GM10248 (cell line): ENCODE results near the gene FAM222B.
"Not testable (repeated sequence)": the region's sequence is repeated elsewhere in the genome, so short reads cannot be mapped to it uniquely, and the experiment has no call there.

Experiments used
- CTCF ChIA-PET: fragments of 300-600 bp; sonication (Branson Sonifier 250); formaldehyde crosslinking; extraction: SDS; loops from one replicate; lab custom pipeline; 2021; ENCODE audit warnings: antibody characterized with exemption; lab: Yijun Ruan, JAX
- POLR2A ChIA-PET: fragments of 350-650 bp; sonication (Branson Sonifier 250); formaldehyde crosslinking; extraction: SDS; loops from one replicate; lab custom pipeline; 2020; ENCODE audit warnings: antibody characterized with exemption; lab: Yijun Ruan, JAX
- DNase-seq: peaks from one replicate; pipeline ENCODE4 v3.0.0; 2012; ENCODE audit errors: extremely low spot score
- TF ChIP-seq, protein P1 (sequence below): IDR thresholded peaks from 2 replicates; pipeline ENCODE4 v1.5.1; 2012; ENCODE audit warnings: mild to moderate bottlenecking, low read depth; ENCODE audit errors: extremely low read depth, missing control alignments, control extremely low read depth

The FAM222B gene

DNA sequence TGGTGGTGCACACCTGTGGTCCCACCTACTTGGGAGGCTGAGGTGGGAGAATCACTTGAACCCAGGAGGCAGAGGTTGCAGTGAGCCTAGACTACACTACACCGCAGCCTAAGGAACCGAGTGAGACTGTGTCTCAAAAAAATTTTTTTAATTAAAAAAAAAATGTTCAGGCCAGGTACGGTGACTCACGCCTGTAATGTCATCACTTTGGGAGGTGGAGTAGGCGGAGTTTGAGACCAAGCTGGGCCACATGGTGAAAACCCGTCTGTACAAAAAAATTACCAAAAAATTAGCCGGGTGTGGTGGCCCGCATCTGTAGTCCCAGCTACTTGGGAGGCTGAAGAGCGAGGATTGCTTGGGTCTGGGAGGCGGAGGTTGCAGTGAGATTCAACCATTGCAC is 3.6 kb upstream of the FAM222B start:
- DNase-seq = no peak
- TF ChIP-seq, protein P1, sequence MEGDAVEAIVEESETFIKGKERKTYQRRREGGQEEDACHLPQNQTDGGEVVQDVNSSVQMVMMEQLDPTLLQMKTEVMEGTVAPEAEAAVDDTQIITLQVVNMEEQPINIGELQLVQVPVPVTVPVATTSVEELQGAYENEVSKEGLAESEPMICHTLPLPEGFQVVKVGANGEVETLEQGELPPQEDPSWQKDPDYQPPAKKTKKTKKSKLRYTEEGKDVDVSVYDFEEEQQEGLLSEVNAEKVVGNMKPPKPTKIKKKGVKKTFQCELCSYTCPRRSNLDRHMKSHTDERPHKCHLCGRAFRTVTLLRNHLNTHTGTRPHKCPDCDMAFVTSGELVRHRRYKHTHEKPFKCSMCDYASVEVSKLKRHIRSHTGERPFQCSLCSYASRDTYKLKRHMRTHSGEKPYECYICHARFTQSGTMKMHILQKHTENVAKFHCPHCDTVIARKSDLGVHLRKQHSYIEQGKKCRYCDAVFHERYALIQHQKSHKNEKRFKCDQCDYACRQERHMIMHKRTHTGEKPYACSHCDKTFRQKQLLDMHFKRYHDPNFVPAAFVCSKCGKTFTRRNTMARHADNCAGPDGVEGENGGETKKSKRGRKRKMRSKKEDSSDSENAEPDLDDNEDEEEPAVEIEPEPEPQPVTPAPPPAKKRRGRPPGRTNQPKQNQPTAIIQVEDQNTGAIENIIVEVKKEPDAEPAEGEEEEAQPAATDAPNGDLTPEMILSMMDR = no peak
- ChIA-PET POLR2A (no interaction called here), CTCF (interaction anchor here (1.0 to 1.3 kb wide), 3 partner anchors 12 to 120 kb away, joined by 3 to 4 read pairs (median 4); partner anchors contain the start of gene TLCD1)

DNA sequence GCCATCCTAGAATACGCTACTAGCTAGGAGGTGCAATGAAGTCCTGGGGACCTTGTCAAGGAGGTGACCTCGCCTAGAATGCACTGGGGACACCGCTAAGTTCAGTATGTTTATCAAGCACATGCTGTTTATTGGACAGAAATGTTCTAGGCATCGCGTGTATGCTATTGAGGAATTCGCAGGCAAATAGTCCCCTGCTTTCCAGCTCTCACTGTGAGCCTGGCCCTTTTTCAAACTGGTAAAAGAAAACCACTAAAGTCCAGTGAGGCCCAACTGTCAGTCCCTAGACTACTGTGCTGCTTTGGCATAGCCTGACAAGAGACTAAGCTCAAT is 1.2 kb upstream of the FAM222B start:
- CTCF ChIA-PET = interaction anchor here (0.9 to 2.2 kb wide), 6 partner anchors 20 to 274 kb away, joined by 3 to 6 read pairs (median 4); partner anchors contain the start of gene DHRS13
- DNase-seq = no peak
- POLR2A ChIA-PET = no interaction called here
- TF ChIP-seq, protein P1 = no peak

DNA sequence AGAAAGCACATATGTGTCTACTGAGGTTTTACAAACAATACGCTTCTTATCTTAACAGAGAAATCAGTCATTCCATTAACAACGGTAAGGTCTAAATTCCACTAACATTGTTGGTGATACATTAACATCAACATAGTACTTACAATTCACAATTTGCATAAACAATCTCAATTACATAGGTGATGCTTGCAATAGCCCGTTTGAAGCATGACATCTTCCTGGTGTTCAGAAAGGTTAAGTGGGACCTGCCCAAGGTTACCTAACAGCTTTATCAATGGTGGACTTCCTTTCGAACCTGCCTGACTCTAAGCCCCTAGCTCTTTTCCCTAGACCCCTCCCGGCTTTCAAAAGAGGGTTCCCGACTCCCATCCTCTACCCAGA is 699 bp downstream of the FAM222B start:
- ChIA-PET CTCF (interaction anchor here (0.7 to 2.2 kb wide), 9 partner anchors 9 to 115 kb away, joined by 3 to 7 read pairs (median 5); partner anchors contain the start of gene TLCD1), POLR2A (interaction anchor here (0.7 to 1.2 kb wide), 3 partner anchors 114 to 611 kb away, joined by 3 read pairs; partner anchors contain the start of genes SDF2 and SUPT6H)
- no peak for DNase-seq
- TF ChIP-seq, protein P1 = no peak

DNA sequence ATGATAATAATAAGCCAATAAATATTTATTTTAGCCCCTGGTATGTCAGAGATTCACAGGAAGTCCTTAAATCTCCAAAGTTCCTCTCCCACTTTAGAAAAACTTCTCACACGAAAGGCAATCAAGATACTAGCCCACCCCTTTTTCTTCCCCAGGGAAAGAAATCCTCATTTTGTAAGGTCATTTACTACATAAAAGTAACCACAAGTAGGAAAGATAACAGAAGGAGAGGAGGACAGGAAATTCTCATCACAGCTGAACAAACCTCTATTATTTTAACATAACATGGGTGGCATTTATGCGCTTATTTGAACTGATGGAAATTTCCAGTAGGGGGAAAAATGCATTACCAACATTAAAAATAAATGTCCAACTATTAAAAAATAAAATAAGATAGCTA is 3.4 kb downstream of the FAM222B start:
- TF ChIP-seq, protein P1 = no peak
- CTCF ChIA-PET = interaction anchor here (0.7 to 1.7 kb wide), 2 partner anchors 10 to 89 kb away, joined by 3 to 4 read pairs; no protein-coding TSS in a partner anchor
- POLR2A ChIA-PET = no interaction called here

DNA sequence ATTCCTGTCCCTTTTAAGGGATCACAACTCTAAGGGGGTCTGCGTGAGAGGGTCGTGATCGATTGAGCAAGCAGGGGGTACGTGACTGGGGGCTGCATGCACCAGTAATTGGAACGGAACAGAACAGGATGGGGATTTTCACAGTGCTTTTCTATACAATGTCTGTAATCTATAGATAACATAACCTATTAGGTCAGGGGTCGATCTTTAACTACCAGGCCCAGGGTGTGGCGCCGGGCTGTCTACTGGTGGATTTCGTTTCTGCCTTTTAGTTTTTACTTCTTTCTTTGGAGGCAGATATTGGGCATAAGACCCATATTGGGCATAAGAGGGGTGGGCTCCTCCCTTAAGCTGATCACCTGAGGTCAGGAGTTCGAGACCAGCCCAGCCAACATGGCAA is 6.0 kb downstream of the FAM222B start:
- POLR2A ChIA-PET, DNase-seq: not testable (repeated sequence)
- CTCF ChIA-PET = interaction anchor here (1.0 to 1.5 kb wide), 2 partner anchors 12 to 110 kb away, joined by 3 to 5 read pairs; no protein-coding TSS in a partner anchor

More for the DNA sequence above, 3.4 kb downstream of the FAM222B start:
- no peak for DNase-seq

DNA sequence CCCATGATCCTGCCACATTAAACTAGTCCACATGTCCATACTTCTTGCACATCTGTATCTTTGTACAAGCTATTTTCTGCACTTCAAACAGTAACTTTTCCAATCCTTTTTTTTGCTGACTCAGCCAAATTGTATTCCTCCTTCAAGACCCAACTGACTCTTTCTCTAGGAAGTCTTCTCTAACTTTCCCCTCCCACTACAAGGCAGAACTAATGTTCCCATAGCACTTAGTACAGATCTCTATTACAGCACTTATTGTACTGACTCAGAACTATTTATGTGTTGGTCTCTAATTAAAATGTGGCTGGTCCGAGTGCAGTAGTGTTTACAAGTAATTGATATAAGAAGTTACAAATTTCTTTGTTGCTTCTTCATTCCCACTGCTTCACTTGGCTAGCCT is 8.2 kb downstream of the FAM222B start:
- TF ChIP-seq, protein P1 = no peak
- CTCF ChIA-PET = no interaction called here
- DNase-seq = no peak
- POLR2A ChIA-PET = no interaction called here

DNA sequence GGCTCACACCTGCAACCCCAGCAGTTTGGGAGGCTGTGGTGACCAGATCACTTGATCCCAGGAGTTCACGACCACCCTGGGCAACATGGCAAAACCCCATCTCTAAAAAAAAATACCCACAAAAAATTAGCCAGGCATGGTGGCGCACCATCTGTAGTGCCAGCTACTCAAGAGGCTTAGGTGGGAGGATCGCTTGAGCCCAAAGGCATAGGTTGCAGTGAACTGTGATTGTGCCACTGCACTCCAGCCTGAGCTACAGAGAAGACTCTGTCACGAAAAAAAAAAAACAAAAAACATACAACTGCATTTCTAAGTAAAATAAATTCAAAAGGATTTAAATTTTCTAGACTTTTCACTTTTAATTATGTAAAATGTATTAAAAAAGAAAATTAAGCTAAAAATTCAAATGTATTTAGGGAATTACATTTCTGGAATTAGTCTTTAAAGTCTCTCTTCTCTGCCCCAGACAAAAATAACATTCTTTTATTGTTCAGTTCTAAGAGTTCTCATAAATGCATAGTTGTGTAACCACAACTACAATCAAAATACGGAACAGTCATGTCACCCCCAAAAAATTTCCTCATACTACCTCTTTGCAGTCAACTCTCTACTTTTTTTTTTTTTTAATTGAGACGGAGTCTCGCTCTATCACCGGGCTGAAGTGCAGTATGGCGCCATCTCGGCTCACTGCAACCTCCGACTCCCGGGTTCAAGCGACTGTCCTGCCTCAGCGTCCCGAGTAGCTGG is 14.1 kb downstream of the FAM222B start:
- CTCF ChIA-PET = interaction anchor here (0.7 to 1.8 kb wide), 3 partner anchors 14 to 46 kb away, joined by 3 to 4 read pairs (median 4); no protein-coding TSS in a partner anchor
- DNase-seq = no peak
- POLR2A ChIA-PET = no interaction called here
- TF ChIP-seq, protein P1 = no peak
